ENCODE data around the gene TUBB4A. TPM values are rescaled to one million over a fixed set of nuclear protein-coding genes. Genes with fewer than 3 reads are reported as not detected.
"Not testable (repeated sequence)": the region's sequence is repeated elsewhere in the genome, so short reads cannot be mapped to it uniquely, and the experiment has no call there.

TUBB4A gene
- total RNA-seq, 1 donor from 2014 or later, result 1.7 TPM

DNA sequence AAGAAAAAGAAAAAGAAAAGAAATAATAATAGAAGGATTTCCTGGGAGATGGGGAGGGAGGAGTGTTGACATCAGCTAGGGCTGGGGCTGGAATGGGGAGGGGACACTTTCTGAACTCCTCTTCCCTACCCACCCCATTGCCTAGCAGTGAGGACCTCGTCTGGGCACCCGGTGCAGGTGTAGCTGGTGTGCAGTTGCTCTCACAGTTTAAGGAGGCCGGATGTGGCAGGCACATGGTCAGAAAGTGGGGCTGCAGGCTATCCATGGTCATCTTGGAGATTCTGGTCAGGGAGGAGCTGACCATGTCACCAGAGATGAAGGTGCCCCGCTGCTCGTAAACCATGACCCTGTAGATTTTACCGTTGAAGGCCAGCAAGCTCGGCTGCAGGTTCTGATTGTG lies 8.5 kb upstream of the TUBB4A start:
- Histone ChIP-seq H3K4me2 (ENCODE audit: low read length) (no peak overlapping the region), H3K4me3 (ENCODE audit: insufficient read depth, low read depth, low read length) (no peak overlapping the region), H3K9me3 (ENCODE audit: insufficient read depth, low read depth, low read length) (no peaks in the 10 kb centered on the region), H4K20me1 (ENCODE audit: insufficient read depth, low read length) (no peaks in the 10 kb centered on the region), H3K4me1 (ENCODE audit: insufficient read depth, low read length) (no peaks in the 10 kb centered on the region), H3K36me3 (ENCODE audit: insufficient read depth, low read length) (no peaks in the 10 kb centered on the region), H2AFZ (ENCODE audit: low read depth, low read length) (no peak overlapping the region), H3K27ac (ENCODE audit: low read depth, low read length) (no peak overlapping the region), H3K9ac (ENCODE audit: low read length) (no peak overlapping the region), H3K79me2 (ENCODE audit: insufficient read depth, low read length) (no peaks in the 10 kb centered on the region), H3K27me3 (ENCODE audit: insufficient read depth, low read length) (no peaks in the 10 kb centered on the region)
- Mint-ChIP-seq H3K27me3 (ENCODE audit: low read depth, unreplicated experiment) (peaks cover 2% of the 10 kb centered on the region), H3K27ac (ENCODE audit: unreplicated experiment) (no peak overlapping the region), H3K4me3 (ENCODE audit: unreplicated experiment) (no peak overlapping the region), H3K9me3 (ENCODE audit: unreplicated experiment) (no peaks in the 10 kb centered on the region), H3K36me3 (ENCODE audit: low read depth, unreplicated experiment) (no peaks in the 10 kb centered on the region), H3K4me1 (ENCODE audit: low read depth, unreplicated experiment) (no peaks in the 10 kb centered on the region)
- DNase-seq (ENCODE audit: low read depth) (no peak), FAIRE-seq (no peak)
- TF ChIP-seq CTCF (IDR thresholded peaks at IDR 0.05; ENCODE audit: insufficient read depth, low read depth, low read length) (no peak), EZH2 (IDR thresholded peaks at IDR 0.05; ENCODE audit: insufficient read depth, low read length) (no peak)

GRCh38 chr19:6509118-6509971 lies 7.2 kb upstream of the TUBB4A start:
- FAIRE-seq (no peak), DNase-seq (ENCODE audit: low read depth) (no peak)
- Mint-ChIP-seq H3K9me3 (ENCODE audit: unreplicated experiment) (no peaks in the 10 kb centered on the region), H3K4me3 (ENCODE audit: unreplicated experiment) (no peak overlapping the region), H3K27me3 (ENCODE audit: low read depth, unreplicated experiment) (peaks cover 2% of the 10 kb centered on the region), H3K4me1 (ENCODE audit: low read depth, unreplicated experiment) (no peaks in the 10 kb centered on the region), H3K27ac (ENCODE audit: unreplicated experiment) (no peak overlapping the region), H3K36me3 (ENCODE audit: low read depth, unreplicated experiment) (no peaks in the 10 kb centered on the region)
- Histone ChIP-seq H2AFZ (ENCODE audit: low read depth, low read length) (no peak overlapping the region), H3K4me2 (ENCODE audit: low read length) (no peak overlapping the region), H3K36me3 (ENCODE audit: insufficient read depth, low read length) (no peaks in the 10 kb centered on the region), H3K27me3 (ENCODE audit: insufficient read depth, low read length) (no peaks in the 10 kb centered on the region), H4K20me1 (ENCODE audit: insufficient read depth, low read length) (no peaks in the 10 kb centered on the region), H3K9ac (ENCODE audit: low read length) (no peak overlapping the region), H3K4me1 (ENCODE audit: insufficient read depth, low read length) (no peaks in the 10 kb centered on the region), H3K79me2 (ENCODE audit: insufficient read depth, low read length) (no peaks in the 10 kb centered on the region), H3K4me3 (ENCODE audit: insufficient read depth, low read depth, low read length) (no peak overlapping the region), H3K9me3 (ENCODE audit: insufficient read depth, low read depth, low read length) (no peaks in the 10 kb centered on the region), H3K27ac (ENCODE audit: low read depth, low read length) (no peak overlapping the region)
- TF ChIP-seq EZH2 (IDR thresholded peaks at IDR 0.05; ENCODE audit: insufficient read depth, low read length), result no peak
- no peak for TF ChIP-seq CTCF (IDR thresholded peaks at IDR 0.05; ENCODE audit: insufficient read depth, low read depth, low read length)

GRCh38 chr19:6508028-6508771 lies 6.1 kb upstream of the TUBB4A start:
- H3K4me3 ChIP-seq (ENCODE audit: insufficient read depth, low read depth, low read length); H3K4me3 Mint-ChIP-seq (ENCODE audit: unreplicated experiment); H3K9me3 Mint-ChIP-seq (ENCODE audit: unreplicated experiment); H3K4me1 ChIP-seq (ENCODE audit: insufficient read depth, low read length); H3K9ac ChIP-seq (ENCODE audit: low read length); H3K27ac Mint-ChIP-seq (ENCODE audit: unreplicated experiment); H3K36me3 ChIP-seq (ENCODE audit: insufficient read depth, low read length); H3K27me3 Mint-ChIP-seq (ENCODE audit: low read depth, unreplicated experiment); FAIRE-seq; H3K36me3 Mint-ChIP-seq (ENCODE audit: low read depth, unreplicated experiment); H3K79me2 ChIP-seq (ENCODE audit: insufficient read depth, low read length); H4K20me1 ChIP-seq (ENCODE audit: insufficient read depth, low read length); H3K4me2 ChIP-seq (ENCODE audit: low read length); H2AFZ ChIP-seq (ENCODE audit: low read depth, low read length); H3K4me1 Mint-ChIP-seq (ENCODE audit: low read depth, unreplicated experiment); DNase-seq (ENCODE audit: low read depth); H3K27me3 ChIP-seq (ENCODE audit: insufficient read depth, low read length); H3K9me3 ChIP-seq (ENCODE audit: insufficient read depth, low read depth, low read length); H3K27ac ChIP-seq (ENCODE audit: low read depth, low read length): not testable (repeated sequence)
